ENCODE data around the gene SLC1A2. TPM values are rescaled to one million over a fixed set of nuclear protein-coding genes. Genes with fewer than 3 reads are reported as not detected.

The SLC1A2 gene
- total and polyA plus RNA-seq, 2 donors (not counting 3 experiments of a cell fraction or from before 2014, with no cell fraction given): not detected

DNA sequence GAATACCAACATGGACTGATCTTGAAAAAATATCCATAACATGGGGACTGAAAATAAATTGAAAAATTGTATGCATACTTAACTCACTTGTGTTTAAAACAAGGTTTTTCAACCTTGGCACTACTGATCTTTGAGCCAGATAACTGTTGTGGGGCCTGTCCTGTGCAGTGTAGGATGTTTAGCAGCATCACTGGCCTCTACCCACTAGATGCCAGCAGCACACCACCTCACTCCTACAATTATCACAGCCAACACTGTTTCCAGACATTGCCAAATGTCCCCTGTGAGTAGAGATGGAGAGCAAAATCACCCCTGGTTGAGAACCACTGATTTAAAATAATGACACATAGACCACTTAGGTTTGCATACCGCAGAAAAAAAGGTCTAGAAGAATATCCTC is 45.0 kb upstream of the SLC1A2 start:
- no peak overlapping the region for H3K9ac ChIP-seq (replicated peaks; ENCODE audit: extremely low read depth, insufficient read depth, low read length)
- H3K27me3 ChIP-seq (ENCODE audit: control insufficient read depth in 2 of 2, insufficient read depth in 2 of 2, low read length in 2 of 2): peaks cover 0 to 4% of the 10 kb centered on the region in 2 experiments
- H3K9me3 ChIP-seq (replicated peaks; ENCODE audit: control insufficient read depth, insufficient read depth, low read length): no peaks in the 10 kb centered on the region
- H4K20me1 ChIP-seq (replicated peaks; ENCODE audit: control insufficient read depth, extremely low read depth, insufficient read depth, low read length): no peaks in the 10 kb centered on the region
- no peaks in the 10 kb centered on the region for H3K79me2 ChIP-seq (ENCODE audit: control insufficient read depth, insufficient read depth, low read length)
- H2AFZ ChIP-seq (ENCODE audit: low read depth, low read length): no peak overlapping the region
- BruUV-seq (replicated peaks): no TSS peak
- POLR2A ChIA-PET: no interaction called here
- FAIRE-seq (no peak), DNase-seq (ENCODE audit: low read depth, low spot score) (no peak)
- H3K36me3 ChIP-seq (ENCODE audit: control insufficient read depth in 2 of 2, extremely low read depth in 1 of 2, insufficient read depth in 2 of 2, low read length in 2 of 2): no peaks in the 10 kb centered on the region
- CTCF ChIA-PET: no interaction called here
- TF ChIP-seq, protein P1, sequence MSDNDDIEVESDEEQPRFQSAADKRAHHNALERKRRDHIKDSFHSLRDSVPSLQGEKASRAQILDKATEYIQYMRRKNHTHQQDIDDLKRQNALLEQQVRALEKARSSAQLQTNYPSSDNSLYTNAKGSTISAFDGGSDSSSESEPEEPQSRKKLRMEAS (IDR thresholded peaks at IDR 0.05; ENCODE audit: insufficient read depth, insufficient read length): no peak
- TF ChIP-seq CTCF (IDR thresholded peaks at IDR 0.05; ENCODE audit: extremely low read depth in 1 of 2, insufficient read depth in 1 of 2, low read depth in 1 of 2, low read length in 2 of 2) (no peak), MYC (IDR thresholded peaks at IDR 0.05; ENCODE audit: low read depth, low read length) (no peak), GATA2 (IDR thresholded peaks at IDR 0.05; ENCODE audit: insufficient read depth, insufficient read length, low read depth, low read length) (no peak), POLR2AphosphoS5 (IDR thresholded peaks at IDR 0.05; ENCODE audit: insufficient read depth, low read depth, low read length) (no peak), JUN (IDR thresholded peaks at IDR 0.05; ENCODE audit: borderline replicate concordance, insufficient read depth, insufficient read length, low read depth) (no peak), FOS (IDR thresholded peaks at IDR 0.05; ENCODE audit: borderline replicate concordance, insufficient read depth, low read length) (no peak), EZH2 (IDR thresholded peaks at IDR 0.05; ENCODE audit: borderline replicate concordance, low read depth, low read length, severe bottlenecking) (no peak), POLR2A (IDR thresholded peaks at IDR 0.05; ENCODE audit: low read depth, low read length) (no peak)
- no peak overlapping the region for H3K27ac ChIP-seq (ENCODE audit: insufficient read depth, low read depth, low read length)
- no peak overlapping the region for H3K4me3 ChIP-seq (replicated peaks in 1 of 3; ENCODE audit: insufficient read depth in 1 of 3, low read depth in 1 of 3, low read length in 3 of 3)
- no peaks in the 10 kb centered on the region for H3K9me1 ChIP-seq (replicated peaks; ENCODE audit: control insufficient read depth, extremely low read depth, insufficient read depth, low read length)
- no peak overlapping the region for H3K4me2 ChIP-seq (ENCODE audit: insufficient read depth, low read length)
- H3K4me1 ChIP-seq (ENCODE audit: control insufficient read depth, extremely low read depth, insufficient read depth, low read length): no peaks in the 10 kb centered on the region
- dilution Hi-C loops (cut with MboI; ENCODE audit: extremely low pct_ligation_motif_present, low sequenced_read_pairs): no loop called here
- intact Hi-C loops (cut with micrococcal nuclease): no loop called here

Data from endothelial cell of umbilical vein (primary cell).